ENCODE data around the gene MAGI2. TPM values are rescaled to one million over a fixed set of nuclear protein-coding genes. Genes with fewer than 3 reads are reported as not detected.

MAGI2 gene
- total RNA-seq, 1 donor from 2014 or later, result 5.8 TPM

DNA sequence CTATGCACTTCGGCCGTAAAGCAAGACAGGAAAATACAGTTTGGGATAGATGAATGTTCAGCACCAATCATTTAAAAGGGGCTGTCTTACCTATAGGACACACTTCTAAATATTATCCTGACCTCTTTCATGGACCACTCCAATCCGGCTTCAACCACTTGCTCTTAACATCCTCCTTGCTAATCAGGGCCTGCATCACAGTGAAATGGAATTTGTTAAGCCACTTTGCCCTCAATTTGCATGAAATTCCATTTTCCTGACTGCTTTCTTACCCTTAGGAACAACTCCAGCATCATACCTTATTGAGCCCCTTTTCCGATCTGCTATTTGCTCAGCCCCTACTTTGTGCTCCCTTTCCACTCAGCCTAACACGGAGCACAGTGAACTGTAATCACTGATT lies 987.6 kb downstream of the MAGI2 start:
- Mint-ChIP-seq H3K27ac (ENCODE audit: unreplicated experiment) (no peak overlapping the region), H3K9me3 (ENCODE audit: low read depth) (no peaks in the 10 kb centered on the region), H3K27me3 (ENCODE audit: low read depth) (peaks cover 8% of the 10 kb centered on the region), H3K4me3 (ENCODE audit: unreplicated experiment) (no peak overlapping the region), H3K4me1 (ENCODE audit: low read depth) (no peaks in the 10 kb centered on the region), H3K36me3 (ENCODE audit: low read depth) (no peaks in the 10 kb centered on the region)
- TF ChIP-seq CTCF (IDR thresholded peaks at IDR 0.05), result no peak
- DNase-seq (ENCODE audit: low spot score), result no peak

DNA sequence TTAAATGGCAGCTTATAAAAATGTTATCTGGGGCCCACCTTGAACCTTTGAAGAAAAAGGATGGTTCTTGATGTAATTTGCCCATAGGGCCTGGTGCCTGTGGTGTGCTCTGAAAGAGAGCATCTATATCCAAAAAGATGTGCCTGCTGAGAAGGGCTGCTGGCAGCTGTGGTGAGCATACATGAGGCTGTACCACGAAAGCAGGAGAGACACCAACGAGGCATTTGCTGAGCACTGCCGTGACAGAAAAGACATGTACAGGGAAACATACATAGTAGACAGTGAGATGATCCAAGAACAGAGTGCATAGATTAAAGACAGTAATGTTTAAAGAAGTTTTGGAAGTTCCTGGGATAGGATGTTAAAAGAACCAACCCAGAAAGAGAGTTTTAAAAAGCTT lies 990.4 kb downstream of the MAGI2 start:
- Mint-ChIP-seq H3K4me3 (ENCODE audit: unreplicated experiment) (no peak overlapping the region), H3K27ac (ENCODE audit: unreplicated experiment) (no peak overlapping the region), H3K9me3 (ENCODE audit: low read depth) (no peaks in the 10 kb centered on the region), H3K4me1 (ENCODE audit: low read depth) (no peaks in the 10 kb centered on the region), H3K27me3 (ENCODE audit: low read depth) (peaks cover 5% of the 10 kb centered on the region), H3K36me3 (ENCODE audit: low read depth) (no peaks in the 10 kb centered on the region)
- TF ChIP-seq CTCF (IDR thresholded peaks at IDR 0.05), result no peak
- no peak for DNase-seq (ENCODE audit: low spot score)

DNA sequence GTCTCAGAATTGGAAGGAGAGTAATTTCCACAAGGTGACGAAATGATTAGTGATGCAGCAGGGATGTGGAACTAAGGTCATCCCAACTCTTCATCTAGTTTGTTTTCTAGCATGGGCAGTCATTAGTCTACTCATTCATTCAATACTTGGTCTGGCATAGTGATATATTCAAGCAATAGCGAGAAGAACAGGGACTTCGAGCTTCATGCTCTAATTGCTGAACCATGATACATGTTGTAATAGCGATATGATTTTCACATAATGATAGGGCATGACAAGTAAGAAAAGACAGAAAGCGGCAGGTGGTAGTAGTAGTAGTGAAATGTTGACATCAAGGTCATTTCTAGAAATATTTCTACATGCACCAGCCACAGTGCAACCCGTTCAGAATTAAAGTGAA lies 1002.8 kb downstream of the MAGI2 start:
- no peak for TF ChIP-seq CTCF (IDR thresholded peaks at IDR 0.05)
- Mint-ChIP-seq H3K27me3 (ENCODE audit: low read depth) (no peaks in the 10 kb centered on the region), H3K4me1 (ENCODE audit: low read depth) (no peaks in the 10 kb centered on the region), H3K4me3 (ENCODE audit: unreplicated experiment) (no peak overlapping the region), H3K27ac (ENCODE audit: unreplicated experiment) (no peak overlapping the region), H3K36me3 (ENCODE audit: low read depth) (no peaks in the 10 kb centered on the region), H3K9me3 (ENCODE audit: low read depth) (no peaks in the 10 kb centered on the region)
- DNase-seq (ENCODE audit: low spot score), result no peak

DNA sequence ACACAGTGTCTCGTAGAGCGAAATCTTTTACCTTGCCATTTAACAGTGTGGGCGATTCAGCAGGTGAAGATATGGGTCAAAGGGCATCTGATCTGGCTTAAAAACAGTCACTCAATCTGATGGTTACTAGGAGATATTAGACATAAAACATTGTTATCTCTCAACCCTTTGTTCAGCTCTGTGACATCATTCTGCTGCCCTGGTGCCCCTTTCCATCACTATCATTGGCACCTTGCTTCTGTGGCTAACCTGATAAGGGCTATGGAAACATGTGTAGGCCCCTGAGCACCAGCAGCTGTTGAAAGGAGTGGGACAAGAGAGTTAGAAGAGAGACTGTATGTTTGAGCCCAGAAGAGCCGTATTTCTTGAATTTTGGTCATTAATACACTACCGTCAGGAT lies 1004.6 kb downstream of the MAGI2 start:
- Mint-ChIP-seq H3K4me3 (ENCODE audit: unreplicated experiment) (no peak overlapping the region), H3K9me3 (ENCODE audit: low read depth) (no peaks in the 10 kb centered on the region), H3K27ac (ENCODE audit: unreplicated experiment) (no peak overlapping the region), H3K36me3 (ENCODE audit: low read depth) (no peaks in the 10 kb centered on the region), H3K27me3 (ENCODE audit: low read depth) (no peaks in the 10 kb centered on the region), H3K4me1 (ENCODE audit: low read depth) (no peaks in the 10 kb centered on the region)
- no peak for TF ChIP-seq CTCF (IDR thresholded peaks at IDR 0.05)
- no peak for DNase-seq (ENCODE audit: low spot score)

GRCh38 chr7:78444267-78444666 lies 1009.2 kb downstream of the MAGI2 start:
- Mint-ChIP-seq H3K27me3 (ENCODE audit: low read depth) (peaks cover 2% of the 10 kb centered on the region), H3K9me3 (ENCODE audit: low read depth) (no peaks in the 10 kb centered on the region), H3K4me3 (ENCODE audit: unreplicated experiment) (no peak overlapping the region), H3K36me3 (ENCODE audit: low read depth) (no peaks in the 10 kb centered on the region), H3K27ac (ENCODE audit: unreplicated experiment) (no peak overlapping the region), H3K4me1 (ENCODE audit: low read depth) (no peaks in the 10 kb centered on the region)
- no peak for TF ChIP-seq CTCF (IDR thresholded peaks at IDR 0.05)
- DNase-seq (ENCODE audit: low spot score), result no peak

Measured in chondrocyte (in vitro differentiated cells).